Tibial artery (tissue), 4 donors: ENCODE measurements around the gene SSU72.
"Not testable (repeated sequence)": the region's sequence is repeated elsewhere in the genome, so short reads cannot be mapped to it uniquely, and the experiment has no call there.

Experiments used
- DNase-seq, 2 donors: peaks; one replicate each; pipeline ENCODE4 v3.0.0-alpha.2; 2019
- H3K27ac ChIP-seq, 2 donors: fragments of 200-600 bp; sonication (generic) in 1 of 2; 1 replicate in 1 of 2; 2 replicates in 1 of 2; pipeline ENCODE4 v1.5.1; 2018 to 2019; ENCODE audit warnings: mild to moderate bottlenecking in 1 of 2
- H3K27me3 ChIP-seq, 2 donors: fragments of 200-600 bp; sonication (generic) in 1 of 2; one replicate each; pipeline versions ENCODE4 v1.5.1 to v1.6.0; 2016 to 2019
- H3K36me3 ChIP-seq, 3 donors: fragments of 200-600 bp; sonication (generic) in 2 of 3; one replicate each; pipeline ENCODE4 v1.5.1; 2016 to 2019; ENCODE audit warnings: mild to moderate bottlenecking in 2 of 3
- H3K4me1 ChIP-seq, 4 donors: fragments of 200-600 bp; sonication (generic) in 2 of 4; 1 replicate in 3 of 4; 2 replicates in 1 of 4; pipeline ENCODE4 v1.5.1; 2016 to 2019
- H3K4me3 ChIP-seq, 2 donors: fragments of 200-600 bp; sonication (generic) in 1 of 2; 1 replicate in 1 of 2; 2 replicates in 1 of 2; pipeline ENCODE4 v1.5.1; 2018 to 2019; ENCODE audit warnings: mild to moderate bottlenecking in 2 of 2
- H3K9me3 ChIP-seq, 3 donors: fragments of 200-600 bp; sonication (generic) in 1 of 3; one replicate each; pipeline ENCODE4 v1.5.1; 2016 to 2019
- CTCF ChIP-seq, 2 experiments: fragments of 200-600 bp in 1 of 2; fragments of 450-650 bp in 1 of 2; IDR thresholded peaks; one replicate each; pipeline ENCODE4 v1.5.1; 2017 to 2019; ENCODE audit warnings: antibody characterized with exemption in 2 of 2, mild to moderate bottlenecking in 1 of 2, moderate library complexity in 1 of 2
- intact Hi-C: fragments of 100-400 bp; cut with DNase I; formaldehyde crosslinking; loops from one replicate; pipeline ENCODE4 v1.15.0; 2023; ENCODE audit warnings: low total_unique reads

SSU72 gene

GRCh38 chr1:1596493-1597274, 22.0 kb upstream of the SSU72 start:
- Histone ChIP-seq H3K4me1 (peaks cover 0 to 27% (median 14%) of the 10 kb centered on the region in 4 donors), H3K27ac (no peak overlapping the region), H3K9me3 (no peaks in the 10 kb centered on the region), H3K4me3 (no peak overlapping the region), H3K36me3 (no peaks in the 10 kb centered on the region), H3K27me3 (peaks cover 0 to 46% of the 10 kb centered on the region in 2 donors)
- no peak for TF ChIP-seq CTCF (IDR thresholded peaks at IDR 0.05)
- intact Hi-C loops, result no loop called here
- DNase-seq, result no peak

- H3K27ac ChIP-seq, H3K9me3 ChIP-seq, H3K4me3 ChIP-seq, DNase-seq, H3K36me3 ChIP-seq, intact Hi-C loops: not testable (repeated sequence)
- Histone ChIP-seq H3K4me1 (peaks cover 0 to 23% (median 9%) of the 10 kb centered on the region in 4 donors), H3K27me3 (peaks cover 0 to 34% of the 10 kb centered on the region in 2 donors)
Measured at GRCh38 chr1:1595341-1595740, 20.7 kb upstream of the SSU72 start.

DNA sequence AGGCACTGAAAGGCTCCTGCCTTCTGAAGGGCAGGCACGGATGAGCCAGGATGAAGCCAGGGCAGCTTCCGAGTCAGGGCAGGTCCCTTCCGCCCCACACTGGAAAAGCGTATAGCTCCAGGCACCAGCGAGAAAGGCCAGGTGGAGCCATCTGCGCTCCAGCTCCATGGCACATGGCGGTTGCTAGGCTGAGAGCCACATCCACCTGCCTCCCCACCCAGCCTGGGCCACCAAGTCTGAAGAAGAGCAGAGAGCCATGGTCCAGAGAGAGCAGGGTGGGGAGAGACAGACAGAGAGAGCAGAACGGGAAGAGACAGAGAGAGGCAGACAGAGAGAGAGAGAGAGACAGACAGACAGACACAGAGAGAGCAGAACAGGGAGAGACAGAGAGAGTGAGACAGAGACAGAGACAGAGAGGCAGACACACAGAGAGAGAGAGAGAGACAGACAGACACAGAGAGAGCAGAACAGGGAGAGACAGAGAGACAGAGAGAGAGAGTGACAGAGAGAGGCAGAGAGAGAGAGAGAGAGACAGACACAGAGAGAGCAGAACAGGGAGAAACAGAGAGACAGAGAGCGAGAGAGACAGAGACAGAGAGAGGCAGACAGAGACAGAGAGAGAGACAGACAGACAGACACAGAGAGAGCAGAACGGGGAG, 20.1 kb upstream of the SSU72 start:
- no peaks in the 10 kb centered on the region for H3K36me3 ChIP-seq
- no peak for DNase-seq
- H3K4me1 ChIP-seq, result peaks cover 0 to 19% (median 5%) of the 10 kb centered on the region in 4 donors
- no peak for TF ChIP-seq CTCF (IDR thresholded peaks at IDR 0.05)
- H3K27me3 ChIP-seq, result peaks cover 0 to 36% of the 10 kb centered on the region in 2 donors
- no peak overlapping the region for H3K27ac ChIP-seq
- intact Hi-C loops, result no loop called here
- H3K9me3 ChIP-seq, result no peaks in the 10 kb centered on the region
- H3K4me3 ChIP-seq, result no peak overlapping the region

- DNase-seq, result no peak
- intact Hi-C loops, result no loop called here
- no peak for TF ChIP-seq CTCF (IDR thresholded peaks at IDR 0.05)
- H3K9me3 ChIP-seq, result no peaks in the 10 kb centered on the region
- H3K36me3 ChIP-seq, result no peaks in the 10 kb centered on the region
- H3K27me3 ChIP-seq, result peaks cover 0 to 34% of the 10 kb centered on the region in 2 donors
- H3K4me3 ChIP-seq, result no peak overlapping the region
- H3K4me1 ChIP-seq, result peaks cover 0 to 13% (median 0%) of the 10 kb centered on the region in 4 donors
- H3K27ac ChIP-seq, result no peak overlapping the region
Measured at GRCh38 chr1:1593834-1594601, 19.4 kb upstream of the SSU72 start.

- no peaks in the 10 kb centered on the region for H3K36me3 ChIP-seq
- intact Hi-C loops, result no loop called here
- peaks cover 0 to 31% of the 10 kb centered on the region in 2 donors for H3K27me3 ChIP-seq
Measured at GRCh38 chr1:1591452-1591851, 16.8 kb upstream of the SSU72 start.

More at GRCh38 chr1:1591452-1591851, 16.8 kb upstream of the SSU72 start:
- Histone ChIP-seq H3K4me3 (no peak overlapping the region), H3K4me1 (no peaks in the 10 kb centered on the region), H3K27ac (no peak overlapping the region), H3K9me3 (no peaks in the 10 kb centered on the region)
- TF ChIP-seq CTCF (IDR thresholded peaks at IDR 0.05), result no peak
- DNase-seq, result no peak
